Measurements from ENCODE around the gene PKD2.
A peak's percentile ranks its signal among the peaks of the same experiment; 100 is the strongest.

PKD2 gene

GRCh38 chr4:88028946-88029345 lies 21.5 kb downstream of the PKD2 start:
- no peak for DNase-seq

- DNase-seq: no peak
Observed at GRCh38 chr4:88029556-88029955, 22.1 kb downstream of the PKD2 start.

- DNase-seq: no peak
Observed at GRCh38 chr4:88030565-88031310, 23.3 kb downstream of the PKD2 start.

- DNase-seq: peak in 1 of 2 experiments; percentile 21
Observed at GRCh38 chr4:88033309-88033708, 25.9 kb downstream of the PKD2 start.

GRCh38 chr4:88035292-88035691 lies 27.9 kb downstream of the PKD2 start:
- no peak for DNase-seq

GRCh38 chr4:88037447-88037846 lies 30.0 kb downstream of the PKD2 start:
- DNase-seq: no peak

- DNase-seq: no peak
Observed at GRCh38 chr4:88037936-88038335, 30.5 kb downstream of the PKD2 start.

GRCh38 chr4:88040707-88041106 lies 33.3 kb downstream of the PKD2 start:
- DNase-seq: no peak

- DNase-seq: no peak
Observed at GRCh38 chr4:88041626-88042025, 34.2 kb downstream of the PKD2 start.

GRCh38 chr4:88043001-88043400 lies 35.6 kb downstream of the PKD2 start:
- no peak for DNase-seq

- DNase-seq: no peak
Observed at GRCh38 chr4:88043586-88044340, 36.3 kb downstream of the PKD2 start.

- no peak for DNase-seq
Observed at GRCh38 chr4:88045021-88045420, 37.6 kb downstream of the PKD2 start.

GRCh38 chr4:88054229-88054628 lies 46.8 kb downstream of the PKD2 start:
- no peak for DNase-seq

- DNase-seq: peak in 1 of 2 experiments; percentile 4
Observed at GRCh38 chr4:88054901-88055300, 47.5 kb downstream of the PKD2 start.

GRCh38 chr4:88058295-88058694 lies 50.9 kb downstream of the PKD2 start:
- DNase-seq: no peak

- no peak for DNase-seq
Observed at GRCh38 chr4:88059766-88060165, 52.3 kb downstream of the PKD2 start.

- no peak for DNase-seq
Observed at GRCh38 chr4:88060431-88060830, 53.0 kb downstream of the PKD2 start.

GRCh38 chr4:88062311-88062710 lies 54.9 kb downstream of the PKD2 start:
- DNase-seq: no peak

GRCh38 chr4:88062843-88063242 lies 55.4 kb downstream of the PKD2 start:
- DNase-seq: no peak

- no peak for DNase-seq
Observed at GRCh38 chr4:88063634-88064296, 56.3 kb downstream of the PKD2 start.

- DNase-seq: no peak
Observed at GRCh38 chr4:88064410-88064809, 57.0 kb downstream of the PKD2 start.

GRCh38 chr4:88070031-88070430 lies 62.6 kb downstream of the PKD2 start:
- DNase-seq: no peak

- DNase-seq: no peak
Observed at GRCh38 chr4:88075336-88075735, 67.9 kb downstream of the PKD2 start.

All from NCI-H1930 (cell line).